GM19351 (cell line): ENCODE results near the gene DNAAF9.
"Not testable (repeated sequence)": the region's sequence is repeated elsewhere in the genome, so short reads cannot be mapped to it uniquely, and the experiment has no call there.

Source experiments
- ATAC-seq: cut with Tn5 transposase; IDR thresholded peaks from one replicate; pipeline ENCODE4 v1.9.1; 2021; ENCODE audit warnings: mild to moderate bottlenecking, moderate library complexity; ENCODE audit not compliant: unreplicated experiment

DNAAF9 gene

DNA sequence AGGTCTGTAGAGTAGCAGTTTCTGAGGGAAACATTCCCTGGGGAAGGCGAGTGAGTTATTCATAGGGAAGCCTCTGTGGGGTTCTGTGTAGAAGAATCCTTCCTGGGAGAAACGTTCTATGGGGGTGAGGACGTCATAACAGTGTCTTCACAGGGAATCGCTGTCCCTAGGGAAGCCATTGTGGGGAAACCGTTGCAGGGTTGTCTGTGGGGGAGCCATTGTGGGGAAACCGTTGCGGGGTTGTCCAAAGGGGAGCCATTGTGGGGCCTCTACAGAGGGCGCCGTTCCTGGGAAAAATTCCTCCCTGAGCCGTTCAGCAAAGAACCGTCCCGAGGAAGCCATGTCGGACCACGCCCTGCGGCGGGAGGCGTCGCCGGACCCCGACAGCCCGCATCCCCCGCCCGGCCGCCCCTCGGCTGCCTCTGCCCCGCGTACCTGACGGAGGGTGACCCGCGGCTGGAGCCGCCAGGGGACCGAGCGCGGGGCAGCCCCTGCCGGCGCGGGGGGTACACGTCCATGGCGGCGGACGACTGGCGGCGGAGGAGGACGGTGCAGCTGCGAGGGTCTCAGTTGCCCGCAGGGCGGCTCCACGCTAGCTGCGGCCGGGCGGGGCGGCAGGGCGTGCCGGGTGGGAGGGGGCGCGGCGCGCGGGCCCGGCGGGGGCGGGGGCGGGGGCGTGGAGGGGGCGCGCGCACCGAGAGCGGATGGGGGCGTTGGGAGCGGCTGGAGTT, at the start of gene DNAAF9:
Gene DNAAF9, minus strand, starts transcription at position 630 of the 731 bp plus-strand sequence. Its CDS starts 112 bp downstream, at position 518.
- ATAC-seq: peak; percentile 53

DNA sequence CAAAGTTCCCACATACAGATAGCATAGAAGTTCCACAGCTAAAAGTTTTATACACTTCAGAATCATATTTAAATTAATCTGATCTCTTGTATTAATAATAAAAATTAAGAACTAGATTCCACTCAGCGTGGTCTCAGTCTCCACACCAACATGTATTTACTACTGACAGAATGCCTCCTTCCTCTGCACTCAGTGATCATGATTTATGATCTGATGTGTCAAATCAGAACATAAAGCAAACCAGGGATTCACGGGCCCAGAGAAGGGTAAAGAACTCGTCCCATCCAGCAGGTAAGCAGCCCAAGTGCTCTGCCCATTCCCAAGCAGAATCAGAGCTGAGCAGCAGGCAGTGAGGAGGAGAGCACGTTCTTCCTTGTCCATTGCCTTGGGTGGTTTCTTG, 49.2 kb upstream of the DNAAF9 start:
- no peak for ATAC-seq

DNA sequence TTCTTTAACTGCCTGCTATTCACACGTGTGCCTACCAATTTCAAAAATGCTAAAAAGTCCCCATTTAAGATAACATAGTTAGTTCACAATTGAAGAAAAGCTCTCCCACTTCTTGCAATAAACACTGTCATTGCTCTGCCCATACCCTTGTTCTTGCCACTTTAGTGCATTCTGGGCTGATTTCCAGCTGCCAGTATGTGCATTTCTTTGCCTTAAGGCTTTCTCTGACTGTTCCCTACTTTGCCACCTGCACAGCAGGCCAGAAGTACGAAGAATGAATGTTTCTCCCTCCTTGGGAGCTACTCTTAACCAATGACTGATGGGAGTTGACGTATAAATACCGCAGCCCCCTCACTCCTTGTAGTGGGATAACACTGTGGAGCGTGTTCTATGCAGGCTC, 47.4 kb upstream of the DNAAF9 start:
- no peak for ATAC-seq

DNA sequence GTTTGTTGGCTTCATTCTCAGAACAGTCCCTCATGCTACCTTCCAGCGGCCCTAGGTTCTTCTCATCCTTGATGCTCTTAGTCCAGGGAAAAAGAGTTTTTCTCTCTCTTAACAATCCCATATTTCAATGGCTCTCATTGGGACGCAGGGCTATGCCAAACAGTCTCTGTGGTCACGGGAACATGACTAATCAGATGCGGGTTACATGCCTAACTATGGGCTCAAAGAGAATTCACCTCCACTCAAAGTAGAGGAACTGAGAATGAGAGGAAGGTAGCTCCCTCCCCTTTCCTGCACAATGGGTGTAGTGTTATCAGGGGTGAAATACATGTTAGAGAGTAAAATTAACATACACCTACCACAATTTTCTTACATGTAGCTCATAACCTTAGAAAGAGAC, 45.2 kb upstream of the DNAAF9 start:
- ATAC-seq: no peak

DNA sequence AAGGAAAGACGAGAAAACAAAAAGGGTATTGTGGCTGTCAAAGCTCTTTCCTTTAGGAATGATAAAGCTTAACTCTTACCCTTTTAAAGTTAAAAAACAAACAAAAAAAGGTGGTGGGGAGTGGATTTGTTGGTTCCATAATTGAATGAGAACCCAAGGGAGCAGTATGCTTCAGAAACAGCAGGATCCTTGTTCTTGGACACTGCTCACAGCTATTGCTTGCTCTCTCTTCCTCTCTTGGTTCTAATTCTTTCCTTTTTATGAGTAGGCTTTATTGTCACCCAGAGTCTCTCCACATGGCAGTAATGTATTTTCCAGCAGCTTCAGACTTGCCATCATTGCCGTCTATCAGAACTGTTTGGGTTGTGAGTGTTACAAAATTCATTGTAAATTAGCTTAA, 44.7 kb upstream of the DNAAF9 start:
- ATAC-seq: no peak

DNA sequence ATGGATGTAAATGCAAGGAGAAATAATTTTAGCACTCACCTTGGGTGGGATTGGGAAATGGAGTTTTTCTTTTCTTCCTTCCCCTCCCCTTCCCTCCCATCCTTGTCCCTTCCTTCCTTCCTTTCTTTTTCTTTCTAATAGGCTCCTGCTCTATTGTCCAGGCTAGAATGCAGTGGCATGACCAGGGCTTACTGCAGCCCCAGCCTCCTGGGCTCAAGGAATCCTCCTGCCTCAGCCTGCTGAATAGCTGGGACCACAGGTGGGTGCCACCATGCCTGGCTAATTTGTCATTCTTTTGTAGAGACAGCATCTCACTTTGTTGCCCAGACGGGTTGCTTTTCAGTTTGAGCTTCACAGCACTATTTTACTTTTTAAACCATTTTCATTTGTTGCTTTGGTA, 41.9 kb upstream of the DNAAF9 start:
- ATAC-seq: no peak

DNA sequence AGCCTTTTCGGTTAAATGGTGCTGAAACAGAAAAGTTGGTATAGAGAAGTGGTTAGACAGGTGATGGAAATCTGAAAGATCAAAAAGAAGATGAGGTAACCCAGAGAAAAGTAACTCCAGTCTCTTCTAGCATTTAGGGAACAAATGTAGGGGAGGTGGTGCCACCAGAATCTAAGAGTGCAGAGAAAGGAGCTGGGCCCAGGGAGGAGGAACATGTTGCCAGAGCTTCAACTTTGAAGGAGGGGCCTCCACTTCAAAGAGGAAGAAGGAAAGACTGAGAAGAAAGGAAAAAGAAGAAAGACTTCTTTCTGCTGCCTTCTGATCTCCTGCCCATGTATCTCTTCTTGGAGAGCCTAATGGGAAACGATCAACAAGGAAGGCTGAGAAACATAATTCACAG, 39.9 kb upstream of the DNAAF9 start:
- no peak for ATAC-seq

DNA sequence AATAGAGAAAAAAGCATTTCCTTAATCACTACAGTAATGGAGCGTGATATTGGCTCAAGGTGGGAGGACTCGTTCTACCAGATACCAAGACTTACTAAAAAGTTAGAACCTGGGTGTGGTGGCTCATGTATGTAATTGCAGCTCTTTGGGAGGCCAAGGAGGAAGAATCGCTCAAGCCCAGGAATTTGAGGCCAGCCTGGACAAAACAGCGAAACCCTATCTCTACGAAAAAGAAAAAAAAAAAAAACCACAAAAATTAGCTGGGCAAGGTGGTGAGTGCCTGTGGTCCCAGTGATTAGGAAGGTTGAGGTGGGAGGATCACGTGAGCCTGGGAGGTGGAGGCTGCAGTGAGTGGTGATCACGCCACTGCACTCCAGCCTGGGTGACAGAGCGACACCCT, 39.3 kb upstream of the DNAAF9 start:
- ATAC-seq: no peak

DNA sequence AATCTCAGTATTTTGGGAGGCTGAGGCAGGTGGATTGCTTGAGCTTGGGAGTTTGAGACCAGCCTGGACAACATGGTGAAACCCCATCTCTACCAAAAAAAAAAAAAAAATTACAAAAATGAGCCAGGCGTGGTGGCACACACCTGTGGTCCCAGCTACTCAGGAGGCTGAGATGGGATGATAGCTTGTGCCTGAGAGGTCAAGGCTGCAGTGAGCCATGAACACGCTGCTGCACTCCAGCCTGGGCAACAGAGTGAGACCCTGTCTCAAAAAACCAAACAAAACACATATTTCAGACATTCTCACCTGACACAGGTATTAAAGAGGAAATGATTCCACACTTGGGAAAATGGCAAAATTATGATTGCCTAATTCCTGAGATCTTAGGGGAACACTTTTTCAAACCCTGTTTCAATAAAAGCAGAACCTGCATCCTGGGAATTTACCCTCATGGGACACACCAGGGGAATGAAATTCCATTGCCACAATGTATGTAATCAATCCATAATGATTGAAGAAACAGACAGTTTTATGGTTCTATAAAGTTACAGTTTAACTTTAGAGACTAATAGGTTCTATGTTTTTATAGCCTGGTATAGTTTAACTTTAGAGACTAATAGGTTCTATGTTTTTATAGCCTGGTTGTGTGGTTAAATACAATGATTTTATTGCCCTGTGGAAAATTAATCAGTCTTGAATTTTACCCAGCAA, 29.6 kb upstream of the DNAAF9 start:
- ATAC-seq: no peak

DNA sequence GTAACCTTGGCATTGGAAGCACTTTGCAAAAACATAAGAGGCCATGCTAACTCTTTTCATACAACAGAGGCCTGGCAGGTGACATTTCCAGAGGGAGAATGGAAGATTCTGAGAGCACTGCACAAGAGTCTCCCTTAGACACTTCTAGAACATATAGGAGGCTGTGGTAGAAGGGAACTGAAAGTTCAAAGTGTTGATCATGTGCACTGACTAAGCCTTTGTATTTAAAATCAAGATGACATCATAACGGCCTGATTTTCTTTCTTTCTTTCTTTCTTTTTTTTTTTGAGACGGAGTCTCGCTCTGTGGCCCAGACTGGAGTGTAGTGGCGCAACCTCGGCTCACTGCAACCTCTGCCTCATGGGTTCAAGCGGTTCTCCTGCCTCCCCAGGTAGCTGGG, 26.8 kb upstream of the DNAAF9 start:
- ATAC-seq: no peak

DNA sequence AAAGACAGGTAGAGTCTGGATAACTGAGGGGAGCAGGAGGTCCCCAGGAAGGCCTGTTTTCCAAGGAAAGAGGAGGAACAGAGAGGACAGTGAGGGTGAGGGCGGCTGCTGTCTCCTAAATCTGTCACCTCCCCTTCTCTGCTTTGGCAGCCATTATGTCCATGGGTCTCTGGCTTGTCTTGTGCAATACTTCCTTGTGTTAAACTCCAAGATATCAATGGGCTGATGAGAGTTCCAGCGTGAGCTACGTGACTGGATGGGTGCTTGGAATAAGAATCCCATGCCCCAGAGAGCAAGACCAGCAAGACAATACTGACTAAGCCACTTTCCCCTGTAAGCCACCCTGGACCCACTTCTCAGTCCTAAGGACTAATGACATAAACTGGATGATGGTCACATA, 26.3 kb upstream of the DNAAF9 start:
- ATAC-seq: no peak

DNA sequence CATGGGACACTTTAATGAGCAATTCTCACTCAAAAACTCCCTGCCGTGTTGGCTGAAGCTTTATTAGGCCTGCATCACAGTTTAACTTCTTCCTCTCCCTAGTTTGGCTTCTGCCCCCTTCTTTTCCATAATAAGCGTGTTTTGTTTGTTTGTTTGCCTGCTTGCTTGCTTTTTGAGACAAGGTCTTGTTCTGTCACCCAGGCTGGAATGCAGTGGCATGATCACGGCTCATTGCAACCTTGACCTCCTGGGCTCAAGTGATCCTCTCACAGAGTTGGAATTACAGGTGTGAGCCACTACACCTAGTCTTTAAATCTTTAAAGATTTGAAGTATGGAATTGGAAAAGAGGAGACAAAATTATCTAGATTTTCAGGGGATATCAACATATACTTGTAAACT, 25.4 kb upstream of the DNAAF9 start:
- ATAC-seq: no peak

DNA sequence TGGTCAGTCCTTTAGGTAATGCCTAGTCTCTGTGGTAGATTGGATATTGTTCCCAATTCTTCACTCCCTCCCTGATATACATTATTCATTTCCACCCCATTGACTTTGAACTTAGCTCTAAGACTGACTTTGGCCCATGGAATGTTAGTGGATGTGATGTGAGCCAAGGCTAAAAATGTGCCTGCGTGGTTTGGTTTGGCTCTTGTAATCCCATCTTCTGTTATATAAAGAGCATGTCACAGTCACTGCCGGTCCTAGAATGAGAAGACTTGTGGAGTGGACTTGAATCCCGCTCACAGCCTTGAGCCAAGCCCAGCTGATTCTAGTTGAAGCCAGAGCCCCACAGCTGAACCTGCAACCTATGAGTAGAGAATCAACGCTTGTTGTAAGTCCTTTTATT, 23.6 kb upstream of the DNAAF9 start:
- no peak for ATAC-seq

DNA sequence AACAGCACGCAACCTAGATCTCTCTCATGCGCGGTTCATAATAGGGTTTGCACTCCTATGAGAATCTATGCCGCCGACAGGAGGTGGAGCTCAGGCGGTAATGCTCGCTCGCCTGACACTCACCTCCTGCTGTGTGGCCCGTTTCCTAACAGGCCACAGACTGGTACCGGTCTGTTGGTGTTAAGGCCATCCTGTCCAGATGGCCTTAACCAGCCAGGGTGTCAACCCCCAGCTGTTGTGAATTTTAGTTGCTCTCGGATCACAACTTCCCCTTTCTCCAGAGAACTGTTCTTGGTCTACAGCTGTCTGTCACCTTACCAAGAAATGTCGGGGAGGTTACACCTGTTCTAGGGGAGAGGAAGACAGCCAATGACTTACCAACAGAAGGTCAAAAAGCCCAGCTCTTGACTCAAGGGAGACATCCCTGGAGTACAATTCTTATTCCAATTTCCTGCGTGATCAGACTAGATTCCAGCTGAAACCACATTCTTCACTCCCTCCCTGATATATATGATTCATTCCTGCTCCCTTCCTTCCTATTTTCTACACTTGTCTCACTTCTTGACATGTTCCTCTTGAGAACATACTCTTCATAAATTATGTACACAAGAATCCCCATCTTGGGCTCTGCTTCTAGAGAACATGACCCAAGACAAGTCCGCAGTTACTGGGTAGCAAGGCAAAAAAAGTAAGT, 23.1 kb upstream of the DNAAF9 start:
- ATAC-seq: peak; percentile 98

DNA sequence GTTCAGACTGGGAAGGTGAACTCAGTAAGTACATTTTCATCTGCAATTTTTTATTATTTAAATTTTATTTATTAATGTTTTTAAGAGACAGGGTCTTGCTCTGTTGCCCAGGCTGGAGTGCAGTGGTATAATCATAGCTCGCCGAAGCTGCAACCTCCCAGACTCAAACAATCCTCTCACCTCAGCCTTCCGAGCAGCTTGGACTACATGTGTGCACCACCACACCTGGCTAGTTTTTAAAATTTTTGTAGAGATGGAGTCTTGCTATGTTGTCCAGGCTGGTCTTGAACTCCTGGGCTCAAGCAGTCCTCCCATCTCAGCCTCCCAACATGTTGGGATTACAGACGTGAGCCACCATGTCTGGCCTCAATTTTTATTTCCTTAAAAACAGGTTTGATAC, 19.3 kb upstream of the DNAAF9 start:
- ATAC-seq: not testable (repeated sequence)

DNA sequence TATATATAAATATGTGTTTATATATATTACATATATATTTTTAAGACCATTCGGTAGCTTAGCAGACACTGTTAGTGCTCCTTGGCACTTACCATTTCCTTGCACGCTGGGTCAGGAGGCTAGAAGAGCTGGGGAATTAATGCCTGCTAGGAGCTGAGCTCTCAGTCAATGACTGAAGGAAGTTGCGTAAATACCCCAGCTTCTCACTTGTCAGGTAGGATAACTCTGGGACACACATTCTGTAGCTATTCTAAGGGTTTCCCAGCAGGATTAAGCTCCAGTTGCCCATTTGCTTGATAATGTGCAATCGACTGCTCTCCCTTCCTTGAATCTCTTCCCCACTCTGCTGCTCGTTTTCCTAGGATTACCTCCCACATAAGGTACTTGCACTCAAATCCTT, 15.7 kb upstream of the DNAAF9 start:
- no peak for ATAC-seq

DNA sequence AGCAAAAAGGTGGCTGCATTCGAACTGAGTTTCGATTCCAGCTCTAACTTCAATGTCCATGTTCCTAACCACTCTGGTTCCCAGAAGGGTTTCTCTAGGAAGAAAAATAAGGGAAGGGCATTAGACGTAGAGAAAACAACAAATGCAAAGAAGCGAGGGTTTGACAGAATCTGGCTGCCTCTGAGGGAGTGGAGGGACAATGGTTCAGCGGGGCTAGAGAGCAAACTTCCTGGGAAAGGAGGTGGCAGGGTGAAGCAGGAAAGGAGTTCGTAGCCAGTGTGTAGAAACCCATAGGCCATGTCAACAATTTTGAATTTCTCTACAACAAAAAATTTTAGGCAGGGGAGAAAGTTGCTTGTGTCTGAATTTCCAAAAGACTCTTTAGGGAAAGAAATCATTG, 14.5 kb upstream of the DNAAF9 start:
- ATAC-seq: no peak

DNA sequence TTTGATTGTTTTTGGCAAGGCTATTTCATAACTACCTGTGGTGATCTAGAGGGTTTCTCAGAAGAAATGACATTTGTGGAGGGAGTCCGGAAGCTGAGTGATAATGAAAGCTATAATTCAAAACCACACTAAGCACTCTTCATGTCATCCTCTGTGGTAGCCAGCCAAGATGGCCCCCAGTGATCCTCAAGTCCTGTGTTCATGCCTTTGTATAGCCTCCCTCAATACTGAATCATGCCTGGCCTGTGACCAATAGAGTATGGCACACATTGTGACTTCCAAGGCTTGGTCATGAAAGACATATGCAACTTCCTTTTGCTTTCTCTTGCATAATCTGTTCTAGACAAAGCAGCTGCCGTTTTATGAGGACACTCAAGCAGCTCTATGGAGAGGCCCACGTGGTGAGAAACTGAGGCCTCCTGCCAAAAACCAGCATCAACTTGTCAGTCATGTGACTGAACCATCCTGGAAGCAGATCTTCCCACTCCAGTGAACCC, 12.8 kb upstream of the DNAAF9 start:
- ATAC-seq: peak; percentile 97

DNA sequence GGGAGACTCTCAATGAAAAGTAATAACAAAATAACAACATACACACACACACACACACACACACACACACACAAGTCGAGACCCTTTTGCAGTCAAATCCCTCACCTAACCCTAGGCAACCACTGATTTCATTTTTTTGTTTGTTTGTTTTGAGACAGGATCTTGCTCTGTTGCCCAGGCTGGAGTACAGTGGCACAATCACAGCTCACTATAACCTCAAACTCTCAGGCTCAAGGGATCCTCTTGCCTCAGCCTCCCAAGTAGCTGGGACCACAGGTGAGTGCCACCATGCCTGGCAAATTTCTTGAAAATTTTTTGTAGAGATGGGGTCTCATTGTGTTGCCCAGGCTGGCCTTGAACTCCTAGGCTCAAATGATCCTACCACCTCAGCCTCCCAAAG, 10.7 kb upstream of the DNAAF9 start:
- not testable (repeated sequence) for ATAC-seq

DNA sequence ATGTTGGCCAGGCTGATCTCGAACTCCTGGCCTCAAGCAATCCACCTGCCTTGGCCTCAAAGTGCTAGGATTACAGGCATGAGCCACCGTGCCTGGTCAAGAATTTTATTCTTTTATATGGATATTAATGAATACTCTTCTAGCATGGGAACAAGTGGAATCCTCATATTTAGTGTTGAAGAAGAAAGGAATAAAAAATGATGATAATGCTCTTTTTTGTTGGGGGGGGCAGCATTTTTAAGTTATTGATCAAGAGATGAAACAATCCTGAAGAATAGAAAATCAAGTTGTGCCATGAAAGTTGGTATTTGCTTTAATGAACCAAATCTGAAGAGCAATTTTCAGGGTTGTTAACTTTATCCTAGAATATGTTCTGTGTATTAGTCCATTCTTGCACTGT, 6.7 kb upstream of the DNAAF9 start:
- no peak for ATAC-seq

DNA sequence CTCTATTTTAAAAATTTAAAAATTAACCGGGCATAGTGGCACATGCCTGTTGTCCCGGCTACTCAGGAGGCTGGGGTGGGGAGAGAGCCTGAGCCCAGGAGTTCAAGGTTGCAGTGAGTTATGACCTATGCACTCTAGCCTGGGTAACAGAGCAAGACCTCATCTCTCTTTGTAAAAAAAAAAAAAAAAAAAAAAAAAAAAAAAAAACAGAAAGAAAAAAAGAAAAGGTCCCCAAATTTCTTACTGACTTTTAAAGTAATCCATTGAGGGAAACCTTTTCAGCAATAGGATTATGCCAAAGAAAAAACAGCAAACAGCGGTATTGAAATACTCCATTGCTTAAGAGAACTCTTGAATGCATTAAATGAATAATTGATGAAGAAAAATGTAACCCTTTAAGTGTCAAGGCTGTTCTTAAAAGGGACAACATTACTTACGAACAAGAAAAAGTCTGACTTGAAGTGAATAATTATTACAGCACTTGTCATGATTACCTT, 6.0 kb upstream of the DNAAF9 start:
- no peak for ATAC-seq
